AG09319 (cell line): Measurements from ENCODE around the gene NEXN.
A peak's percentile ranks its signal among the peaks of the same experiment; 100 is the strongest.
"Not testable (repeated sequence)": the region's sequence is repeated elsewhere in the genome, so short reads cannot be mapped to it uniquely, and the experiment has no call there.

Source experiments
- DNase-seq: peaks from one replicate; pipeline ENCODE4 v3.0.0-alpha.2; 2010; ENCODE audit warnings: low read depth; ENCODE audit errors: extremely low read depth
- TF ChIP-seq, protein P1 (sequence below): IDR thresholded peaks from 2 replicates; pipeline ENCODE4 v1.5.1; 2011; ENCODE audit warnings: low read depth, mild to moderate bottlenecking, inconsistent platforms, low read length, moderate library complexity

The NEXN gene

DNA sequence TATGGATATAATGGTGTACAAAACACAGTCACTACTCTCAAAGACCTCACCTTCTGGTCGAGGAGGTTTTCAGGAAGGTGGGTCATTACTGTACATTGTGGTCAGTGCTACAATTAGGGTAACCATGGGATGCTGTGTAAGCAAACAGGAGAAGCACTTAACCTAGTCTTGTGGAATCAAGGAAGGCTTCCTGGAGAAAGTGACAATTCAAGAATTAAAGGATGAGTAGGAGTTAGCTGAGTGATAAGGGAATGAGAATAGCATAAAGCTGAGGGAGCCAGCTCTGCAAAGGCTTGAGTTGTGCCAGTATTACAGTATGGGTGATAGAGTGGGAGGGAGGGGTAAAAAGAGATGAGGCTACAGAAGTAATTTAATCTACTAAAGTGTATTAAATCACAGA is 17.2 kb downstream of the NEXN start:
- TF ChIP-seq, protein P1, sequence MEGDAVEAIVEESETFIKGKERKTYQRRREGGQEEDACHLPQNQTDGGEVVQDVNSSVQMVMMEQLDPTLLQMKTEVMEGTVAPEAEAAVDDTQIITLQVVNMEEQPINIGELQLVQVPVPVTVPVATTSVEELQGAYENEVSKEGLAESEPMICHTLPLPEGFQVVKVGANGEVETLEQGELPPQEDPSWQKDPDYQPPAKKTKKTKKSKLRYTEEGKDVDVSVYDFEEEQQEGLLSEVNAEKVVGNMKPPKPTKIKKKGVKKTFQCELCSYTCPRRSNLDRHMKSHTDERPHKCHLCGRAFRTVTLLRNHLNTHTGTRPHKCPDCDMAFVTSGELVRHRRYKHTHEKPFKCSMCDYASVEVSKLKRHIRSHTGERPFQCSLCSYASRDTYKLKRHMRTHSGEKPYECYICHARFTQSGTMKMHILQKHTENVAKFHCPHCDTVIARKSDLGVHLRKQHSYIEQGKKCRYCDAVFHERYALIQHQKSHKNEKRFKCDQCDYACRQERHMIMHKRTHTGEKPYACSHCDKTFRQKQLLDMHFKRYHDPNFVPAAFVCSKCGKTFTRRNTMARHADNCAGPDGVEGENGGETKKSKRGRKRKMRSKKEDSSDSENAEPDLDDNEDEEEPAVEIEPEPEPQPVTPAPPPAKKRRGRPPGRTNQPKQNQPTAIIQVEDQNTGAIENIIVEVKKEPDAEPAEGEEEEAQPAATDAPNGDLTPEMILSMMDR: no peak

DNA sequence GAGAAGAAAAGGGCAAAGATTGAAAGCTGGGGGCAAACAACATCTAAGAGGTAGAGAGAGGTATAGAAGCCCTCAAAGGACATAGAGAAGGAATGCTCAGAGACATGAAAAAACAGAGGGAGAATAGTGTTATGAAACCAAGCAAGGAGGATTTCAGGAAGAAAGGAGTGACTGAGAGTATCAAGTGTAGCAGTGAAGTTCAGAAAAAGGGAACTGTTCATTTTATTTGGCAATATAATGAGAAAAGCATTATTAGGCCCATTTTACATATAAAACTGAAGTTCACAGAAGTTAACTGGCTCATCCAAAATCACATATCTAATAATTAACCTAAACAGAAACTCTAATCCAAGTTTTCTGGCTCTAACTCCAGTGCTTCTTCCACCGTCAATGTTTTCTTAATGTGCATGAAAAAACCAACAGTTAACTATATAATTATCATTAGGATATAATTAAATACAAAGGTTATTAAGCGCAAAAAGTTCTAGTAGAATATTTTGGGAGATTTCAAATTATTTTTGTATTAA is 17.7 kb downstream of the NEXN start:
- TF ChIP-seq, protein P1: no peak
- DNase-seq: no peak

More for the DNA sequence above, 17.2 kb downstream of the NEXN start:
- DNase-seq: no peak

DNA sequence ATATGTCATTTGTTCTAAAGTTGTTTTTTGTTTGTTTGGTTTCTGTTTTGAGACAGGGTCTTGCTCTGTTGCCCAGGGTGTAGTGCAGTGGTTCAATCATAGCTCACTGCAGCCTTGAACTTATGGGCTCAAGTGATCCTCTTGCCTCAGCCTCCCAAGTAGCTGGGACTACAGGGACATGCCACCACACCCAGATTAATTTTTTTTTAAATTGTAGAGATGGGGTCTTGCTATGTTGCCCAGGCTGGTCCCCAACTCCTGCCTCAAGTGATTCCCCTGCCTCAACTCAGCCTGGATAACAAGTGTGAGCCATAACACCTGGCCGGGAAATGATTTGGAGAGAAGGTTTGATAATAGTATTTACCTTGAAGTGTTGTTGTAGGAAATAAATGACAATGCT is 18.2 kb downstream of the NEXN start:
- TF ChIP-seq, protein P1: no peak
- no peak for DNase-seq

DNA sequence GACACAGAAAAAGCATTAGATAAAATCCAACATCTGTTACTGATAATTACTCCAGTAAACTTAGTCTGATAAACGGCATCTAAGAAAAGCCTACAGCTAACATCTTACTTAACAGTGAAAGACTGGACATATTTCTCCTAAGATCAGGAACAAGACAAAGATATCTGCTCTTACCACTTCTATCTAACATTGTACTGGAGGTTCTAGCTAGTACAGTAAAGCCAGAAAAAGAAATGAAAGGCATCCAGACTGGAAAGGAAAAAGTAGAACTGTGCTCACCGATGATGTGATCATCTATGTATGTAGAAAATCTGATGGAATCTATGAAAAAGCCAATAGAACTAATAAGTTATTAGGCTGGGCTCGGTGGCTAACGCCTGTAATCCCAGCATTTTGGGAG is 21.7 kb downstream of the NEXN start:
- TF ChIP-seq, protein P1: no peak
- no peak for DNase-seq

DNA sequence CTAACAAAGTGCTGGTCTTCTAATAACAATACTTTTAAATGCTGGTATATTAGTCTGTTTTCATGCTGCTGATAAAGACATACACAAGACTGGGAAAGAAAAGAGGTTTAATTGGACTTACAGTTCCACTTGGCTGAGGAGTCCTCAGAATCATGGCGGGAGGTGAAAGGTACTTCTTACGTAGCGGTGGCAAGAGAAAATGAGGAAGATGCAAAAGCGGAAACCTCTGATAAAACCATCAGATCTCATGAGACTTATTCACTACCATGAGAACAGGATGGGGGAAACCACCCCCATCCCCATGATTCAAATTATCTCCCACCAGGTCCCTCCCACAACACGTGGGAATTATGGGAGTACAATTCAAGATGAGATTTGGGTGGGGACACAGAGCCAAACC is 30.5 kb downstream of the NEXN start:
- not testable (repeated sequence) for DNase-seq

DNA sequence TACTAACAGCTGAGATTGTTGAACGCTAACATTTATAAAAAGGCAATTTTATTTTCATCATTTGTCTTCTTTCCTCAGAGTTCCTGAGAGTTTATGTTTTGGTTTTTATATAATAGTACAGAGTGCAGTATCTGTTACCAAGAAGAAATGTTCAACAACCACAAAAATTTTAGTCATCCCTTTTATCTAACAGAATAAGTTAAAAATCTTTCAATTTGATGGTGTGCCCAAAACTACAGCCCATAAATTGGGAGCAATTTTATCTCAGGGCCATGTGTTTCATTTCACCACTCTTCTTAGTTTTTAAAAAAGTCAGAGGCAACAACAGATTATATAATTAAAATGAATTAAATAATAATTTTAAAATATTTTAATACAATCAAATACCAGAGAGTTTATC is 37.1 kb downstream of the NEXN start:
- peak; percentile 31 for DNase-seq
- TF ChIP-seq, protein P1: no peak

DNA sequence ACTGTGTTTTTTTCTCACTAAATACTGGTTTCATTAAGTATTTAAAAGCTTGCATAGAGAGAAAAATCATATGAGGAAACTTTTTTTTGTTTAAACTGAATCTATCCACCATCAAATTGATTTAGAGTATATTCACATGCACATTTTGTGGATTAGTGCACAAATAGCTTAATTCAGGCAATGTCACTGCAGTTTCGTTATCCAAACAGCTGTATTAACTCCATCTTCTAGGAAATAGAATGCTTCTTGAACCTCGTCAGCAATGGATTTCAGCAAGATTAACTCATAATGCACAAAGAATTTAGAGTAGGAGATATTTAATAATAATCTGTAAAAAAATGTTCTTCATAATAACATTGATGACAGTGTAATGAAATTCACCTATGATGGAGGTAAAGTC is 37.5 kb downstream of the NEXN start:
- TF ChIP-seq, protein P1: no peak
- no peak for DNase-seq
